Left kidney (tissue), 2 donors: ENCODE results near the gene BHLHE41. TPM values are rescaled to one million over a fixed set of nuclear protein-coding genes. Genes with fewer than 3 reads are reported as not detected.

Source experiments
- DNase-seq: peaks from one replicate; pipeline ENCODE4 v3.0.0-alpha.2; 2013
- polyA plus RNA-seq: library from polyadenylated mRNA; unstranded; fragments of 120-200 nt; gene quantifications from one replicate; pipeline ENCODE4 v1.2.1, GENCODE V29; 2013; ENCODE audit not compliant: insufficient read length

BHLHE41 gene
- polyA plus RNA-seq, 1 donor = 2.2 TPM

DNA sequence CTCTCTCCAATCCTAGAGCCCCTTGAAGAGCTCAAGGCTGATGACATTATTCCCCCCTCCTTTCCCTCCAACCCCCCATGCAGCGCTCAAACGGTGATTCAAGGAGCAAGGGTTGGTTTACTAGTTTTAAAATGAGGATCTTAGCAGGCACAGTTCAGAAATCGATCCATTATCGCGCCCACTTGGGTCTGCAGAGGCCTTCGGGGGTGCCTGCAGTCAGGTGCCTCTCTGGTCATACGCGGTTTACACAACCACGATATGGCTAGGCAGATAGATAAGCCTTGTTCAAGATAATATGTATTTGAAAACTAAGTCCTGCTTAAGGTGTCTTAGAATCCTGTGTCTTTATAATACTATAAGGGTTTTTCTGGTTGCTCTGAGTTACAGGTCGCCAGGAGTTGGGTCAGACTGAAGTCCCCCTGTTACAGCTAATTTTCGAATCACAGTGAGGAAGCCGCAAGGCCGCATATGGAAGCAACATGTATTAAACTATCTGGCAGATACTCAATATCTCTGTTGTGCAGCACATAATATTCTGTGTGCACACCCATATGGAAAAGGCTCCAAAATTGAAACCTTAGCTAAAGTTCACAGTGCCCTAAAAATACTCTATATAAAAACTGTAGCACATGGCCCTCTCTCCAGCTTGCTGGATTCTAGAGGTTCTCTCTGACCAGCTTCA lies 10.0 kb downstream of the BHLHE41 start:
- DNase-seq = no peak

DNA sequence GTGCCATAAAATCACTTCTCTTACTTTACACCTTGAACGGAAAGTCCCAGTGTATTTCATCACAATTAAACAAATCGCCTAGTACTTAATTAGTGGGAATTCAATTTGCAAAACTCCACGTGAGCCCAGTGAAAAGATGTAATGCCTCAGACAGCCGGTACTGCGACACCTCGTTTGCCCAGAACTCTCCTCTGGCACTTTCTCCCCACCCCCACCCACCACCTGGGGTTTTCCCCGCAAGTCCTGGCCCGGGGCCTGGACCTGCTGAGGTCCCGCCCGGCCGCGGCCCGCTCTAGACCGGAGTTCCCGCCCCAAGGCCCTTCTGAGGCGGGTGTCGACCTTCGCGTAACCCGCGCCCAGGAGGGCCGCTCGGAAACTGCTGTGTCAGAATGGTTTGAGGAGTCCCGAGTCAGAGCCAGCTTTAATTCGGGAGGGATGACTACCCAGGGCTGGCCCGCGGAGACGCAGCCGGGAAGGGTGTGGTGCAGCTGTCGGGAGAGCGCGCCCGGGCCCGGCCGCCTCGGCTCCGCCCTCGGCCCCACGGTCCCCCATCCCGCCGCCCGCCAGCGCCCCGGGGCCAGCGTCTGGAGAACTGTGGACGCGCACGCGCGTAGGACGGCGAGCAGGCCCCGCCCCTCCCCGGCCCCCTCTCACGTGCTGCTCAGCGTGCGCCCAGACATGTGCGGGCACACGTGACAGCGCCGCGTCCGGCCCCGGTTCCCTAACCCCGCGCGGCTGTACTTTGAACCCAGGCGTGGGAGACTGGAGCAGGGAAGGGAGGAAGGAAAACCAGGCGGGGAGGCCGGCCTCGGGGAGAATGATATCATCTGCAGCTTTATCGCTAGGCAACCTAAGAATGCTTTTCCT lies 10.8 kb downstream of the BHLHE41 start:
- DNase-seq = peak; percentile 89

DNA sequence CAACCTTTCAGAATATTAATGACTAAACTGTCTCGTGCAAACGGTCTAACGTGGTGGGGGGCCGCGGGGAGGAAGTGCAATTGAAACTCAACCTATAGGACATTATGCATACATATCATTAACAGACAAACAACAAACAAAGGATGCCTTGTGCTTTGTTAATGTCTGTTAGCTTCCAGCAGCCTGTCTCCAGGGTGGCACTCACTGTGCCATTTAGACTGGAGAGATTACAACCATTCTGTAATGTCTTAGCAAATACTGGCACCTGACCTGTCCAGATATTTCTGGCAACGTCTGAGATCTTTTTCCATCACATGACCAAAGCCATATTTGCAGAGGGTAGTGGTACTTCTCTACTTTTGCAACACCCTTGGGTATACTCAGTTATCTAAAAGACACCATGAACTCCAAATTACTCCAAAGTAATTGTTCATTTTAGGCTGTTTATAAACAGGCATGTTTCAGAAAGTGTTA lies 11.6 kb downstream of the BHLHE41 start:
- DNase-seq = no peak

DNA sequence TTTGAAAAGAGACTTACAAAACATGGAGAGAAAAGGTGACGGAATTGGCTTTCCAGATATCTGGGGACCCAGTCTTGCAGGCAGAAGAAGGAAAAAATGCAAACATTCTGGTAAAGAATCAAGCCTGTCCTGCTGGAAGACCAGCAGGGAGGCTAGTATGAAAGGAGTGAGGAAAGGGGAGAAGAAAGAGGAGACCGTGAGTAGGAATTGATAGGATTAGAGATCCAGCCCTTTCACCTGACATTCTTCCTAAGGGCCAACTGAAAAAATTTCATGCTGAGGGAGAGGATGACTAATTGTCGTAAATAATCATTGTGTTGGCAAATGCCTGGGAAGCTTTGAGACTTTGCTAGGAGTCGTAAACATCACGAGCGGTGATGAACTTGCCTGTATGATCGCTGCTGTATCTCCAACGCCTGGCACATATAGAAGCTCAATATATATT lies 12.1 kb downstream of the BHLHE41 start:
- no peak for DNase-seq

DNA sequence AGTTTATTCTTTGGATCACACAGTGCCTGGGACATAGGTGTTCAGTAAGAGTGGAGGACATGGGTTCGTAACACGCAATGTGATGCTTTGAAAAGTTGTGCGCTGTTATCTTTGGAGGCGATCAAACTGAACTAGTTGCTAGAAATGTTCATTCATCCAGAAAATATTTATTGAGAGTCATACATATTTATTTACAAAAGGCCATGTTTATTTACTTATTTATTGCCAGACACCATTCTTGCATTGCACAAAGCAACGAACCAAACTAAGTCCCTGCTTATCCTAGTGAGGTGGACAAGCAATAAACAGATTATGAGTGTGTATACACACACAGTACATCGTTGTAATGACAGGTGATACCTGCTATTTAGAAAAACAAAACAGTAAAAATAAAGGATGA lies 12.6 kb downstream of the BHLHE41 start:
- DNase-seq = no peak

DNA sequence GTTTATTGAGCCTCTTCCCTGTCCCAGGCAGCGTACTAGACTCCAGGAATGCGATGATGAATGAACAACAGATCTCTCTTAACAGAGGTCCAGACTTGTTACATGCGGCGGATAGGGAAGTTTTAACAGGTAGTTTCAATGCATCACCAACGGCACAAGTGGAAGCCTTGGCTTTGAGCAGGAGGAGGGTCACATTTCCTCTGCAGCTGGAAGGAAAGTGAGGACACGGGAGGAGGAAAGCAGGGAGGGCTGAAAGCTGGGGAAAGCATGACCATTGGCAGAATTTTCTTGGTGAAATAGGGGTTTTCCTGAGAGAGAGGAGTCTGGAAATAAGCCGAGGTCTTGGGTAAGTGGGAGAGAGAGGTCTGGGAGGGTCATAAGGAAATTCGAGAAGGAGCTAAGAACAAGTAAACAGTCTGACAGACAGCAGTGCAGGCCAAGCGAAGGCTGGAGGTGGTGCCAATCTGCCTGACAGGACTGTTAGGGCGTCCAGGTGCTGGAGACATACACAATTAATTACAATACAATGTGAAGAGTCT lies 15.4 kb downstream of the BHLHE41 start:
- peak; percentile 55 for DNase-seq

DNA sequence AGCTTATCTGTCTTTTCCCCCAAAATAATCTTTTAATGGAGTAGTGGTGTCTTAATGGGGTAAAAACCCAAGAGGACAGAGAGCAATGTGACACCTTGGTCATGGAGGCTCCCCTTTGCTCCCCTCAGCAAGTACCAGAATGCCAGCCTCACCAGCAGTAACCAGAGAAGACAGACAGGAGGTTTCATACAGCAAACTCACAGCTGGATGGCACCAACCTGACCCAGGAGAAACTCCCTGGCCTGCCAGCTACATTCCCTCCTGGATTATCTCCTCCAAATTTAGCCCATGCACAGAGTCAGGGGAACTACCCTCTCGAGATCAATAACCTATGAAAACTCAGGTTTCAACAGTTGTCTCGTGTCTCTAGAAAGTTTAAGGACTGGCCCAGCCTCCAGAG lies 15.9 kb downstream of the BHLHE41 start:
- no peak for DNase-seq

DNA sequence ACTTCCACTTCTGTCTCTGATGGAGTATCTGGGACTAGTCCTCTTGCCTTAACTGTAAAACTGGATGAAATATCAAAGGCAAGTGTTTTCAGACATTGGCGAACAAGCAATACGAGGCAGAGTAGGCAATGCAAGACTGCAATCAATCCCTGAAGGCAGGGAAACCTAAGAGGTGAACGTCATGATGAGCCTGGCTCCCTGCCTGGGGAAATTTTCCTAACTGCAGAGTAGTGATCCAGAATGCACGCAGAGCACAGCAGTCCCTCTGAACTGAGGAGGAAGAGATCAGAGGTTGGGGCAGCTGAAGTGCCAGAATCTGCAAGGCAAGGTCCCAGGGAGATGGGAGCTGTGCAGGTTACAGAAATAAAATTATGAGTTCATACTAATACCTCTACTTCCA lies 18.5 kb downstream of the BHLHE41 start:
- DNase-seq = no peak

DNA sequence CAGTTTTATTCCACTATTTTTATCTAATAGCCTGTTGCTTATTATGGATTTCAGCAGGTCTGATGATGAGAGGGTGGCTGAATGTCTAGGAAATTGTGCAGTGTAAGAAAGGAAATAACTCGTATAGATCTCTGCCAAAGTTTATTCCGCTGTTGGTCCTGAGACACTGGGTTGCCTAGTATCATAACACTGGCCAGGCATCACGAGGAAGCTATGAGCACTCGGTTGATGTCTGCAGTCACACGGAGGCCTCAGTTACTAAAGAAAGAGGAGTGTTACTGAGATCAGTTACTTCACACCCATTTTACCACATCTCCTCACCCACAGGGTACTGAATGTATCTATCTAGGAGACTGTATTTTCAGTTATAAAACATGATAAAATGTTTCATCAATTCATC lies 21.9 kb downstream of the BHLHE41 start:
- no peak for DNase-seq

DNA sequence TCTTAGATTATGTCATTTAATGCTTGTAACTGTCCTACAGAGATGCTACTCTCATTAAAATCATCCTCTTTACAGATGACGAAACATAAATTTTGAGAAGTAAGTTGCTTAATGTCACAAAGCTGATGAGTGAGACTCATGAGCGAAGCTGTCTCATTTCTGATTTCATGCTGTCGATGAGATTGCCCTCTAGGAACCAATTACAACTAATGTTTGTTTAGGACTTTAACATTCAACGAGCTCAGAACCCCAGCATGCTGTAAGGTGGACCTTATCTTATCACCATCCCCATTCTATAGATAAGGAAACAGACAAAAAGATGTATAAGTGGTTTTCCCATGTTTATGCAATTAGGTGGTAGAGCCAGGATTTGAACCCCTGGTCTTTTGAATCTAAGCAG lies 23.1 kb downstream of the BHLHE41 start:
- DNase-seq = no peak

DNA sequence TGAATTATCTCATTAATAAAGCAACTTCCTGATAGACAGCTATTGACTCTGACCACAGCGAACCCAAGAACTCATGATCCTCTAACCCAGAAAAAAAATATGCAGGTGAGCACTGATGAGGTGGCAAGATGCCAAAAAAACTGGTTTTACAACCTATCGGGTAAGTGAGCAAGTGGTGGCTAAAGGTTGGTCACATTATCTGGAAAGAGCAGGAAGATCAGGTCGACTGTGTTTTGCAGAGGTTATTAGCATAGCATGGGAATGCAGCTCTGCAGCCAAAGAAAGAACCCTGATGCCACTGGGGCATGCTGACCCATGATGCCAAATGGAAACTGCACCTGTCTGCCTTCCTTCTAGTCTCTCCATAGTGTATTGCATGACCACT lies 23.5 kb downstream of the BHLHE41 start:
- DNase-seq = no peak

DNA sequence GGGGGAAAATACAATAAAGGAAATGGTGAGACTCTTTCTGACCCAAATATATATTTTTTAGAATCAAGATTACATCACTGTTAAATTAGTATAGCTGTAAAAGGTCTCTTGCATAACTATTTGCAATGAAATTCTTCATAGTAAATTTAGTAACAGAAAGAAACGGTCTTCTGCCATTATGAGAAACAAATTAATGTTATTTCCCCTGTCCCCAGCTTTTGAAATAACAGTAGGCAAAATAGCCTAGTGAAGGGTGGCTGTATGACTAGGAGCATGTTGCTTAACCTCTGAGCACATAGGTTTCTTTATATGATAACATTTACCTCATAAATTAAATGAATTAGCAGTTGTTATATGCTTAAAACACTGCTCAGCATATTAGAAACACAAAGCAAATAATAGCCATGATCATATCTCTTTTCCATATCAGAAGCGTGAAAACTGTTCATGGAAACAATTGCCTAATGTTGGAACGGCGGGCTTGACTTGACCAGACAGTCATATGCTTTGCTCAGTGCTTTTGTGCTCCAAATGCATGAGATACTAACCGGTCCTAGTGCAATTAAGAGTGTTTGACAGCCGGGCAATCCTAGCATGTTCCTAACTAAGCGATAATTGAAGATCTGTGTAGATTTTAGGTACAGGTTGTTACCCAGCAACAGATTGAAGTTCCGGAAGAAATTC lies 24.0 kb downstream of the BHLHE41 start:
- no peak for DNase-seq

DNA sequence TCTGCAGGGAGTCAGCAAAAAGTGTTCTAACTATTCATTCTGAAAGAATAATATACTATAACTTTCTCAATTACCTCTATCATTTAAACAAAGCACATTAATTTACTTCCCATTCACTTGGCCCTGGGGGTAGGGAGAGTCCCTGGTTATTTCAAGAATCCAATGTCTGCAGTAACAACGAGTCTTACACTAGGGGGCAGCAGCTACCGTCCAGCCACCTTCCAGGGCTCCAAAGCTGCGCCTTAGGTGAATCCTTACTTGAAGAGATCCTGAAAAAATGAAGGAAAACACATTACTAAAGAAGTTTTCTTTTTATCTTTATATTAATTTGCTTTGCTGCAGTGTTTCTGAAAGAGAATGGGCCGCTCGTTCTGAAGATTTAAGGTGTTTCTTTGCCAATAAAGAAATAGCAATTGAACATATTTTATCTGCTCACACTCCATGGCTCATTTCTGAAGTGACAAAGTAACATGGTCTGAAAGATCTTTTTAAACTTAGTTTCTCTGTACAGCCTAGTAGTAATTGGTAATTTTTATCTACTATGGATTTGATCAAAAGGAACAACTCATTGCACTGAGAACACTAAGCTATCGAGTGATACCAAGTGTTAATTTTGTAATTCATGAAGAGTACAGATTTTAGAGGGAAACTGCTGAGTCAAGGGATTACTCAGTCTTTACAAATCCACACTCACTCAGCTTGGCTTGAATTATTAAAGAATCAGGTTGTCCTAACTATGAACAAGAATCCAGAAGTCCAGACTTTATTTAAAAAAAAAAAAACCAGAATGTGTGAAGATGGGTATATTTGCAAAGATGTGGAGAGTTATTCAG lies 27.6 kb downstream of the BHLHE41 start:
- peak; percentile 67 for DNase-seq

DNA sequence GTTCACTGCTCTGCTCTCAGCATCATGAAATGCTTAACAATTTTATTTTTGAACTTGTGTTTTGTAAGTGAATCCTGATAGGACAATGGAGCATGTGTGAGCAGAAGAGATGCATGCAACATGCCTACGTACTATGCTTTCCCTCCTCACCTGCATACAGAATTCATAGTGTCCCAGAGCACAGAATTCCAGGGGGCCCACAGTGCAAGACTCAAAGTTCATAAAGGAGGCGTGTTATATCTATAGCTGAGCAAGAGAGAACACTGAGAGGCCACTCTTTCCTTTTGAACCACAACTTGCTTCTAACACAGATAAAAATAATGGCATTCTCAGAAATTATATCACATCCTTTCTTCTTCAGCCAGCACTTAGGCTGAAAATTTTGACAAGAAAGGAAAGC lies 28.8 kb downstream of the BHLHE41 start:
- no peak for DNase-seq

DNA sequence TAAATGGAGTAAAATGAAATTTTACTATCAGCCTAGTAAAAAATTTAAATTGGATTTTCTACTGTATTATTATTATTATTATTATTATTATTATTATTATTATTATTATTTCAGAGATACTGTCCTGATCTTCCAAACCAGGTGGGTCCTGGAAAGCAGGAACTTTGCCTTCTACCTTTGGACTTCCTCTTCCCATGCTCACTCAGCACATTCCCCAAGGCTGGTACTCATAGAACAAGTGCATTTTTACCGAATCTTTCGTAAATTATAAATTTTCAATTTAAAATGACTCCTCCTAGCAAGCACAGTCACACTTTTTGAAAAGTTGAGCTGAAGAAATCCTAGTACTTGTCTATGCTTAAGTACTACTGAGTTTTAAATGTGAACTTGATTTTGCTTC lies 29.7 kb downstream of the BHLHE41 start:
- no peak for DNase-seq

DNA sequence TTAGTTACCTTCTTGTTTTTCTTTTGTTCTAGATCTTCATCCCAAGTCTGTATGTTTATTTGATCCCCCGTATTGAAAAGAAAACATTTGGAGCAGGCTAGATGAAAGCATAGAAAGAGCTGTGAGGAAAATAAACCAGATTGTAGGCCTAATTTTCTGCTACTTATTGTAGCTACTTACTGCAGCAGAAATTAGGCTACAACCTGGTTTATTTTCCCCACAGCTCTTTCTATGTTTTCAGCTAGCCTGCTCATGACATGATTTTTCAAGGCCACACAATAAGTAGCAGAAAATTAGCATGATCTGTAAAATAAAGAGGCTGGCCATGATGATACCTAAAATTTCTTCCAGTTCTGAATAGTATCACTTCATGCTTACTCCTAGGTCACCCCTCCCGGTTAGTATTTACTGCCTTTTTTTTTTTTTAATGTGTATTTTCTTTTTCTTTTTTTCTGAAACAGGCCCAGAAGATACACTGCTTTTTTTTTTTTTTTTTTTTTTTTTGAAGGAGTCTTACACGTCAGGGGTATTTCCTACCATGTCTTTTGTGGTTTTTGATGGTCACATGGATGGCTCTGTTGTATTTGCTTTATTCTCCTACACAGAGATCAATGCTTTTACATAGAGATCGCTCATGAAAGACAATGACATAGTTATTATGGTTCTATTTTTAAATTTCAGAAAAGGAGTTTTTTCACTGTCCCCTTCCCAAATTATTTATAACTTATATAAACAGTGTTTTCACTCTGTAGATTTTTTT lies 32.3 kb downstream of the BHLHE41 start:
- DNase-seq = no peak

DNA sequence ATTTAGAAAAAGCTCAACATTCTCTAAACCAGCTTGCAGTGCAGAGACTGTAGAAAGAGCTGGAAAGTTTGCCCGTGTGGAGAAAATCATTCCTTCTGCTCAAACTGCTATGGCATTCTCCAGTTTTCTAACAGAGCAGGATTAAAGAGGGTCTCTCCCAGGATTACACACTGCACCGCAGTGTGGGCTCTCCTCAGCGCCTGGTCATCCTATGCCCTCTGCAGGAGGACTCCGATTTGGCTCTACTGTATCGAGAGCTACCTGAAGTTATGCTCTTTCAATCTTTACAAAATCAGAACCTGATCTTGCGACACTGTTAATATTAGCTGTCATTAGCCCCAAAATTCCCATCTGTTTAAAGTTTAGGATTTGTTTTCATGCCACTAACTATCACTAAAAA lies 33.0 kb downstream of the BHLHE41 start:
- DNase-seq = no peak

DNA sequence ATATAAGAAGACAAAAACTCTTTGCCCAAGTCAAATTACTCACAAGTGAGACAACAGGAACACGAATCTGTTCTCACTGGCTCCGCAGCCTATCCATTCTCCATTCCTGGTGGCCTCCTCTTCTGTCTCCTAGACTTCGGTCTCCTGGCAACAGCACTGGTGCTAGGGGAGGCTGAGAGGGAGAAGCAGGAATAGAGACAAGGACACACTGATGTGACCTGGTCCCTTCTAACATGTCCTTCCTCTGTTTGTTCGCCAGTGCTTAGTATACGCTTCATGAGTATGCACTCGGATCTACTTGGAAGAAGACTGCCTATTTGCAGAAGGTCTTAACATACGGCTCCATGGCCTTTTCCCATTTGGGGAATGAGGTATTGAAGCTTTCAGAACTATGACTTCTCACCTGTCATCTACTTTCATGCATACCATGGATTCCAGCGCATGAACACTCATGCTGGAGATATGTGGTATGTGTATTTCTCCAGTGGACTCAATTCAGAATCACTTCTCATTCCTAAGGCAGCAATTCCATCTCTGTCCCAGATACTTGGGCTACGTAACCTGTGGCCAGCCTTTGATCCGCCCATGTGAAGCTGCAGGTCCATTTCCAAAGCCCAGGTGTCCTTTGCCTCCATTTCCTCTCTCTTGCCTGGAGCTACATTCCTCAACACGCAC lies 33.9 kb downstream of the BHLHE41 start:
- DNase-seq = no peak

DNA sequence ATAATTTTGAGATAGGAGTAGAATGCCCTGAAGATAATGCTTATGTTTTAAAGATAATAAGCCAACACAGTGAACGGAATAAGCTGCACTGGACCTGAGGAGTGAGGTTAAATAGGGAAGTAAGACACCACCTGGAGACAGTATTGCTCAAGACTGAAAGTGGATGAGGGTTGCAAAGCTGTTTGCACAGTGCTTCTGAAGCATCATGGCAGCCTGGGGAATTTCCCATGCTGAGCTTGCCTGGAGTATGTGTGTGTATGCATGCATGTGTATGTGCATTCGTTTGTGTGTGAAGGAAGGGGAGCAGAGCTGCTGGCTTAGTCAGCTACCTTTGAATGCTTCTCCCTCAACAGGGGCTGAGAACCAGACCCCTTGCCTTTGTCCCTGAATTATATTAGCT lies 35.8 kb downstream of the BHLHE41 start:
- DNase-seq = no peak

DNA sequence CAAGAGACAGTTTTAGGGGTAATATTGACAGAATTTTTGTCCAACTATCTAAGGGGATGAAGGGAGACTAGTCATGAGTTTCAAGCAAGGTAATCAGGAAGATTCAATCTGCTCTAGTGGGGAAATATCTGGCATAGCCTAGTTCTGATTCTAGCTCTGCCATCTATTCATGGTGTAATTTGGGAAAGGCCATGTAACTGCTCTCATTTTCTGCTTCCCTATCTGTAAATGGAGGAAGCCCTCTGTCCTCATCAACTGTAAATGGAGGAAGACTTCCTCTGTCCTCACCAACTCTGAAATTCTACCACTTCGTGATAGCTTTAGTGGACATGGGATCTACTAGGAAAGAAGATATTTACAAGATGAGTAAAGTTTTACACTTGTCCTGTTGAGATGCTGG lies 37.9 kb downstream of the BHLHE41 start:
- DNase-seq = no peak
